OCI-LY3 (cell line): Measurements from ENCODE around the gene TMEM247.

Source experiments
- EZH2phosphoT487 ChIP-seq: fragments of 200-600 bp; shearing (Covaris generic); IDR thresholded peaks from 2 replicates; pipeline ENCODE4 v1.6.1; 2018; ENCODE audit warnings: antibody characterized with exemption, mixed run types, low read depth
- TF ChIP-seq, protein P1 (sequence below): fragments of 200-600, 300-600 bp; sonication (generic); IDR thresholded peaks from 2 replicates; pipeline ENCODE4 v1.5.1; 2014; ENCODE audit warnings: antibody characterized with exemption, low read length, low read depth

DNA sequence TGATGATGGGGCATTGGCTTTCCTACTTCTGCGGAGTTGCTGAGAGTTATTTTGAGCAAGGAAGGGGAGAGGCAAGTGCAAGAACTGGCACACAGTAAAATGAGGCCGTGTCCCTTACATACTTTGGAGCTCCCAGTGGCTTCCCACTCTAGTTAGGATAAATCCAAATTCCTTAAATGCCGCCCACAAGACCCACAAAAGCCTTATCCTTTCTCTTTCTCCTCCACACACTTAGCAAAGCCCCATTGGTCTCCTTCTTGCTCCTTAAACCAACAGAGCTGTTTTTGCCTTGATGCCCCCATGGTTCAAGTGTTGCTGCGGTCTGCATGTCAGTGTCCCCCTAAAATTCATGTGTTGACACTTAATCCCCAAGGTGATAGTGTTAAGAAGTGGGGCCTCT lies 24.3 kb downstream of the TMEM247 start:
- TF ChIP-seq, protein P1, sequence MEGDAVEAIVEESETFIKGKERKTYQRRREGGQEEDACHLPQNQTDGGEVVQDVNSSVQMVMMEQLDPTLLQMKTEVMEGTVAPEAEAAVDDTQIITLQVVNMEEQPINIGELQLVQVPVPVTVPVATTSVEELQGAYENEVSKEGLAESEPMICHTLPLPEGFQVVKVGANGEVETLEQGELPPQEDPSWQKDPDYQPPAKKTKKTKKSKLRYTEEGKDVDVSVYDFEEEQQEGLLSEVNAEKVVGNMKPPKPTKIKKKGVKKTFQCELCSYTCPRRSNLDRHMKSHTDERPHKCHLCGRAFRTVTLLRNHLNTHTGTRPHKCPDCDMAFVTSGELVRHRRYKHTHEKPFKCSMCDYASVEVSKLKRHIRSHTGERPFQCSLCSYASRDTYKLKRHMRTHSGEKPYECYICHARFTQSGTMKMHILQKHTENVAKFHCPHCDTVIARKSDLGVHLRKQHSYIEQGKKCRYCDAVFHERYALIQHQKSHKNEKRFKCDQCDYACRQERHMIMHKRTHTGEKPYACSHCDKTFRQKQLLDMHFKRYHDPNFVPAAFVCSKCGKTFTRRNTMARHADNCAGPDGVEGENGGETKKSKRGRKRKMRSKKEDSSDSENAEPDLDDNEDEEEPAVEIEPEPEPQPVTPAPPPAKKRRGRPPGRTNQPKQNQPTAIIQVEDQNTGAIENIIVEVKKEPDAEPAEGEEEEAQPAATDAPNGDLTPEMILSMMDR = no peak
- TF ChIP-seq EZH2phosphoT487 = no peak
